ENCODE results near the gene PLCL2.

Gene PLCL2

DNA sequence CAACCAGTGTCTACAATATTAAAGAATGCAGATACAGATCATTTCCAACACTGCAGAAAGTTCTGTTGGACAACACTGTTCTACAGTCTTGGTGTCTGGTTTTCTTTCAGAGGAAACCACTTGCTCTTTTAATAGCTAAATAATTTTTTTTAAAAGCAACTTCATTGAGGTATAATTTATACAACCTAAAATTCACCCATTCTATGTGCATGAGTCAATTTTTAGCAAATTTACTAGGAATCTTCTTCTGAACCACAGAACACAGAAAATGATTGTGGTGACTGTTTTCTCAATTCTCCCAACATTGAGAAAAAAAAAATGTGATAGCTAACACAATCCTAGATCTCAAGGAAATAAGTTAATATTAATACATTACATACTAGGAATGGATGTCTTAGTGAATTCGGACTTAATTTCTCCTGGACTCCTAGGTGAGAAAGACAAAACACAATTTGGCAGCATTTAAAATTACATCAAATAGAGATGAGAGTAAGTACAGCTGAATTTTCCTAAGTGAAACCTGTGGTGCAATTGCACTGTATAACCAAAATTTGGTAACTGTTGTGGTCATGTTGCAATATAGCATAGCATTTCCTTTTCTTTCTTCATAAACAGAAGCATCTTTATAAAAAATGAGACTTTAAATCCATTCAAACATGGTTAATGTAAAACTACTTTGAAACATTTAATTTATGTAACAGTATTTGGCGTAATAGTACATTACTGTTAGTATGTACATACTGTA lies 15.3 kb upstream of the PLCL2 start:
- no peak overlapping the region for H3K4me3 ChIP-seq (replicated peaks; ENCODE audit: low read depth, low read length)

DNA sequence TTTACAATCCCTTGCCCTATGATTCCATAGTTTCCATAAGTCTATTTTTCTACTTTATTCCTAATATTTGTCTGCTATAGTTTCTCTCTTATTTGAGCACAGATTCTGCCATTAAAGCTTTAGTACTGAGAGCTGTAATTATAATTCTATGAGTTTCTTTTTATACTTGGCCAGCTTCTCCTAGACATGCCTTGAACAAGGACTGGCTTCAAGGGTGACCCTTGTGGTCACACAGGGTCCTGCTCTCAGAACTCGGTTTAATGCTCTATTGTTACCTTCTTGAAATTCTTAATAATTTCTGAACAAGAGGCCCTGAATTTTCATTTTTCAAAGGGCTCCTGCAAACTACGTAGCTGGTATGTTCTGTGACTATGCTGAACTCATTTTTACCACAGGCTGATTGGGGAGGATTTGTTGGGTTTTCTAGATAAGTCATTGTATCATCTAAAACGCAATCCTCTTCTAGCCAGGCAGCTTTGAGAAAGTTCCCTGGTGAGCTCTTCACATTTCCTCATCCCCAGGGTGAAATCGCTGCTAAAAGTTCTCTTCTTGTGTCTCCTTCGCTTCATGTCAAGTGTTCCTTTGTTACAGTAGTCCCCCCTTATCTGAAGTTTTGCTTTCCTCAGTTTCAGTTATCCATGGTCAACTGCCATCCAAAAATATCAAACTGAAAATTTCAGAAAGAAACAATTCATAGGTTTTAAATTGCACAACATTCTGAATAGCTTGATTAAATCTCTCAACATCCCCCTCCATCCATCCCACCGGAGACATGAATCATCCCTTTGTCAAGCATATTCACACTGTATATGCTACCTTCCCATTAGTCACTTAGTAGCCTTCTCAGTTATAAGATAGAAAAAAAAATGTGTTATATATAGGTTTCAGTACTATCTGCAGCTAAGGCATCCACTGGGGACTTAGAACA lies 12.6 kb upstream of the PLCL2 start:
- TF ChIP-seq, protein P1, sequence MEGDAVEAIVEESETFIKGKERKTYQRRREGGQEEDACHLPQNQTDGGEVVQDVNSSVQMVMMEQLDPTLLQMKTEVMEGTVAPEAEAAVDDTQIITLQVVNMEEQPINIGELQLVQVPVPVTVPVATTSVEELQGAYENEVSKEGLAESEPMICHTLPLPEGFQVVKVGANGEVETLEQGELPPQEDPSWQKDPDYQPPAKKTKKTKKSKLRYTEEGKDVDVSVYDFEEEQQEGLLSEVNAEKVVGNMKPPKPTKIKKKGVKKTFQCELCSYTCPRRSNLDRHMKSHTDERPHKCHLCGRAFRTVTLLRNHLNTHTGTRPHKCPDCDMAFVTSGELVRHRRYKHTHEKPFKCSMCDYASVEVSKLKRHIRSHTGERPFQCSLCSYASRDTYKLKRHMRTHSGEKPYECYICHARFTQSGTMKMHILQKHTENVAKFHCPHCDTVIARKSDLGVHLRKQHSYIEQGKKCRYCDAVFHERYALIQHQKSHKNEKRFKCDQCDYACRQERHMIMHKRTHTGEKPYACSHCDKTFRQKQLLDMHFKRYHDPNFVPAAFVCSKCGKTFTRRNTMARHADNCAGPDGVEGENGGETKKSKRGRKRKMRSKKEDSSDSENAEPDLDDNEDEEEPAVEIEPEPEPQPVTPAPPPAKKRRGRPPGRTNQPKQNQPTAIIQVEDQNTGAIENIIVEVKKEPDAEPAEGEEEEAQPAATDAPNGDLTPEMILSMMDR (IDR thresholded peaks at IDR 0.05; ENCODE audit: insufficient read depth, low read length, poor library complexity, severe bottlenecking), result no peak
- no peaks in the 10 kb centered on the region for H3K27me3 ChIP-seq (replicated peaks; ENCODE audit: control insufficient read depth, insufficient read depth, low read length)
- H3K4me3 ChIP-seq (replicated peaks; ENCODE audit: low read depth, low read length), result no peak overlapping the region
- no peak for DNase-seq (ENCODE audit: extremely low read depth, insufficient read length)
- H3K36me3 ChIP-seq (ENCODE audit: control insufficient read depth, insufficient read depth, low read length), result no peaks in the 10 kb centered on the region

More for the DNA sequence above, 15.3 kb upstream of the PLCL2 start:
- TF ChIP-seq, protein P1 (IDR thresholded peaks at IDR 0.05; ENCODE audit: insufficient read depth, low read length, poor library complexity, severe bottlenecking), result no peak
- Histone ChIP-seq H3K27me3 (replicated peaks; ENCODE audit: control insufficient read depth, insufficient read depth, low read length) (no peaks in the 10 kb centered on the region), H3K36me3 (ENCODE audit: control insufficient read depth, insufficient read depth, low read length) (no peaks in the 10 kb centered on the region)
- no peak for DNase-seq (ENCODE audit: extremely low read depth, insufficient read length)

DNA sequence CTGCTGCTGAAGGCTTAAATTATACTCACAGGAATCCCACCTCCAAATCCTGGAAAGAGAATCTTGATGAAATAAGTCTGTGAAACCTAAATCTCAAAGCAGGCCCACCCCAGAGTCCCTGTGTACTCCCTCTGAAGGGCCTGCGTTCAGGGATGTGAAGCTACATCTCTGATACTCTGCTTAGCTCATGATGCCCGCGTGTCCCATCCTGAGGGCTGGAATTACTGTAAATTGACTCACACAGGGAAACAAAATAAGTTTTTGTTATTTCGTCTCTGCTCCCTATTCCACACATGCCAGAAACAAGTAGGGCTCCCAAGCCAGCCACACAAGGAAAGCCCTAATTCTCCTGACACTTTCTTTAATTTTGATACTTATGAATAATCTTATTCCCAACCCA lies 10.9 kb upstream of the PLCL2 start:
- Histone ChIP-seq H3K36me3 (ENCODE audit: control insufficient read depth, insufficient read depth, low read length) (no peaks in the 10 kb centered on the region), H3K4me3 (replicated peaks; ENCODE audit: low read depth, low read length) (no peak overlapping the region), H3K27me3 (replicated peaks; ENCODE audit: control insufficient read depth, insufficient read depth, low read length) (no peaks in the 10 kb centered on the region)
- TF ChIP-seq, protein P1 (IDR thresholded peaks at IDR 0.05; ENCODE audit: insufficient read depth, low read length, poor library complexity, severe bottlenecking), result no peak
- no peak for DNase-seq (ENCODE audit: extremely low read depth, insufficient read length)

DNA sequence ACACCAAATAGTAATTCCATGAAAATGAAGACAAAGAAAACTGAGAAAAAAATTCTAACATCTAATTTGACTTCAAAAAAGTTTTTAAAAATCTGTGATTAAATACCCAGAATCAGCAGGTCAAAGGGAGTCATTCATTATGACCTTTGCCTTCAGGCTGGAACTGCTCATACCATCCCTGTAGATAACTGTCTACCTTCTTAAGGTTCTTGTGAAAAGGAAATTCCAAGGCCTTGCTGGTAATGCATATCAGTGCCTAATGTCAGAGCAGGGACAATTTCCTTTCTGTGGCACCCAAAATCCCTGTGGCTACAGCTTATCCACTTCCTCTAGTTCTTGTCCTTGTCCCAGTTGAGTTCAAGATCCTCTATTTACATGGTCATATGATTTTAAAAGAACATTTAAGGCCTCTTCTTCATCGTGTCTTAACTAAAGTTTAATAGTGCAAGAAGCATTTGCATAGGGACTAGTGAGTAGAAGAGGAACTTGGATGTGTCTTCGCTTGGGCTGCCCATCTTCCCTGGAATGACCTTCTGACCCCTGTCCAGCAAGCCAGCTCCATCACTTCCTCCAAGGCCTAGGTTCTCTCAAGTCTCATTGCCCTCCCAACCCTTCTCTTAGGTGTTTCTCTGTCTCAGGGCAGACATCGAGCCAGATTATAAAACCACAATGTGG lies 8.7 kb upstream of the PLCL2 start:
- TF ChIP-seq, protein P1 (IDR thresholded peaks at IDR 0.05; ENCODE audit: insufficient read depth, low read length, poor library complexity, severe bottlenecking), result no peak
- H3K36me3 ChIP-seq (ENCODE audit: control insufficient read depth, insufficient read depth, low read length), result no peaks in the 10 kb centered on the region
- DNase-seq (ENCODE audit: extremely low read depth, insufficient read length), result no peak
- no peak overlapping the region for H3K4me3 ChIP-seq (replicated peaks; ENCODE audit: low read depth, low read length)
- H3K27me3 ChIP-seq (replicated peaks; ENCODE audit: control insufficient read depth, insufficient read depth, low read length), result no peaks in the 10 kb centered on the region

DNA sequence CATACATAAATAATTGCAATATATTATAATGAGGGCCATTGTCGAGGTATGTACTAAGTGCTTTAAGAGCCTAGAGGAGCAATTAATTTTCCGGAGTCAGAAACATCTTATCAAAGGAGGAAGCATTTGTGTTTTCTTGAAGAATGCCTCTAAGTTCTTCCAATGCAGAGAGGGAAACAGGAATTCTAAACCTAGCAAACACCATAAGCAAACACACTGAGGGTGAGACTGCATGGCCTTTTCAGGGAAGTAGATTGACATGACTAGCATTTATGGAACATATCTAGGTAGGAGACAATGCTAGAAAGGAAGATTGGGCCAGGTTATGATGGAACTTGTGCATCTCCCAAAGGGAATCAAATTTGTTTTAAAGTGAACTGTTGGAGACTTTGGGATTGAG lies 7.2 kb upstream of the PLCL2 start:
- H3K27me3 ChIP-seq (replicated peaks; ENCODE audit: control insufficient read depth, insufficient read depth, low read length), result no peaks in the 10 kb centered on the region
- H3K4me3 ChIP-seq (replicated peaks; ENCODE audit: low read depth, low read length), result no peak overlapping the region
- TF ChIP-seq, protein P1 (IDR thresholded peaks at IDR 0.05; ENCODE audit: insufficient read depth, low read length, poor library complexity, severe bottlenecking), result no peak
- DNase-seq (ENCODE audit: extremely low read depth, insufficient read length), result no peak
- no peaks in the 10 kb centered on the region for H3K36me3 ChIP-seq (ENCODE audit: control insufficient read depth, insufficient read depth, low read length)

Data from GM06990 (cell line).